ENCODE measurements around the gene HSD17B7.

- TF ChIP-seq POLR2A (IDR thresholded peaks at IDR 0.05) (no peak), CTCF (IDR thresholded peaks at IDR 0.05) (no peak)
These were observed 53.7 kb downstream of the HSD17B7 start for GRCh38 chr1:162844153-162844552.
